Osteoblast (primary cell): Measurements from ENCODE around the gene PTBP3. TPM values are rescaled to one million over a fixed set of nuclear protein-coding genes. Genes with fewer than 3 reads are reported as not detected.

Experiments
- DNase-seq: peaks from one replicate; pipeline ENCODE4 v3.0.0; 2011; ENCODE audit warnings: low spot score, mixed read lengths; ENCODE audit not compliant: insufficient read length; ENCODE audit errors: missing footprints
- H2AFZ ChIP-seq: 2 replicates; pipeline ENCODE4 v1.6.0; 2011; ENCODE audit warnings: mild to moderate bottlenecking, low read length
- H3K27ac ChIP-seq: 2 replicates; pipeline ENCODE4 v1.5.1; 2011; ENCODE audit warnings: mild to moderate bottlenecking, low read depth, low read length, moderate library complexity
- H3K27me3 ChIP-seq: 2 replicates; pipeline ENCODE4 v1.6.0; 2012; ENCODE audit warnings: mild to moderate bottlenecking, control low read depth, inconsistent platforms, low read length, moderate library complexity; ENCODE audit not compliant: insufficient read depth
- H3K36me3 ChIP-seq: 2 replicates; pipeline ENCODE4 v1.5.1; 2011; ENCODE audit warnings: mild to moderate bottlenecking, low read length, control low read depth, moderate library complexity; ENCODE audit not compliant: insufficient read depth
- H3K4me1 ChIP-seq: 2 replicates; pipeline ENCODE4 v1.5.1; 2011; ENCODE audit warnings: mild to moderate bottlenecking, low read length, control low read depth, moderate library complexity; ENCODE audit not compliant: insufficient read depth
- H3K4me2 ChIP-seq: 2 replicates; pipeline ENCODE4 v1.6.0; 2011; ENCODE audit warnings: mild to moderate bottlenecking, low read length; ENCODE audit not compliant: insufficient read depth
- H3K4me3 ChIP-seq: fragments of 200-600 bp; sonication (generic); 3 replicates; pipeline ENCODE4 v1.5.1; 2012; ENCODE audit warnings: mild to moderate bottlenecking, low read length, inconsistent platforms; ENCODE audit not compliant: insufficient read depth
- H3K79me2 ChIP-seq: 2 replicates; pipeline ENCODE4 v1.6.0; 2012; ENCODE audit warnings: mild to moderate bottlenecking, low read length, control low read depth, inconsistent platforms; ENCODE audit not compliant: insufficient read depth
- H3K9me3 ChIP-seq: 2 replicates; pipeline ENCODE4 v1.5.1; 2011; ENCODE audit warnings: low read depth, low read length, control low read depth
- H4K20me1 ChIP-seq: 2 replicates; pipeline ENCODE4 v1.6.0; 2012; ENCODE audit warnings: mild to moderate bottlenecking, low read length, control low read depth; ENCODE audit not compliant: insufficient read depth
- CTCF ChIP-seq: IDR thresholded peaks from 2 replicates; pipeline ENCODE4 v1.5.1; 2011; ENCODE audit warnings: mild to moderate bottlenecking, low read depth, low read length, moderate library complexity; ENCODE audit errors: extremely low read depth
- total RNA-seq: library from RNA; depleted of rRNA; stranded (reverse); fragments of >200 nt; gene quantifications from 2 replicates; pipeline ENCODE4 v1.2.3, GENCODE V29; 2012

Gene PTBP3
- total RNA-seq, 1 donor: 42.0 TPM

- peak overlapping the region; percentile 80 for H2AFZ ChIP-seq
- no peaks in the 10 kb centered on the region for H3K36me3 ChIP-seq
- H3K9me3 ChIP-seq: no peaks in the 10 kb centered on the region
- H3K79me2 ChIP-seq: peaks cover 62% of the 10 kb centered on the region
- peak overlapping the region; percentile 86 for H3K4me2 ChIP-seq
- TF ChIP-seq CTCF: no peak
- H3K4me3 ChIP-seq: peak overlapping the region; percentile 92
- peaks cover 19% of the 10 kb centered on the region for H3K4me1 ChIP-seq
- no peaks in the 10 kb centered on the region for H3K27me3 ChIP-seq
- DNase-seq: no peak
- peak overlapping the region; percentile 83 for H3K27ac ChIP-seq
- H4K20me1 ChIP-seq: peaks cover 20% of the 10 kb centered on the region
These were observed 1.2 kb downstream of the PTBP3 start for GRCh38 chr9:112332214-112332613.

- Histone ChIP-seq H3K4me2 (peak overlapping the region; percentile 86), H3K36me3 (no peaks in the 10 kb centered on the region), H3K9me3 (no peaks in the 10 kb centered on the region), H3K27me3 (no peaks in the 10 kb centered on the region), H4K20me1 (peaks cover 25% of the 10 kb centered on the region), H3K4me3 (peak overlapping the region; percentile 92), H2AFZ (no peak overlapping the region), H3K79me2 (peaks cover 68% of the 10 kb centered on the region), H3K27ac (peak overlapping the region; percentile 83), H3K4me1 (peaks cover 19% of the 10 kb centered on the region)
- TF ChIP-seq CTCF: no peak
- no peak for DNase-seq
These were observed 1.8 kb downstream of the PTBP3 start for GRCh38 chr9:112331674-112331952.

DNA sequence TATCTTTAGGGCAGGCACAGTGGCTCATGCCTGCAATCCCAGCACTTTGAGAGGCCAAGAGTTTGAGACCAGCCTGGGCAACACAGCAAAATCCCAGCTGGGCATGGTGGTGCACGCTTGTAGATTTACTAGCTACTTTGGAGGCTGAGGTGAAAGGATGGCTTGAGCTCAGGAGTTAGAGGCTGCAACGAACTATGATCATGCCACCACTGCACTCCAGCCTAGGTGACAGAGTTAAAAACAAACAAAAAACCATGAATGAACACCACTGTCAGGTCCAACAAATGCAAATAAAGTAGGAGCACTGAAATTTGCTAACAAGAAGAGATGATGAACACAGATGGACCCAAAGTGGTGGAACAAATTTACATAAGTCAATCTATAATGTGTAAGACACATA is 4.9 kb downstream of the PTBP3 start:
- DNase-seq: no peak
- H3K4me3 ChIP-seq: no peak overlapping the region
- peaks cover 44% of the 10 kb centered on the region for H4K20me1 ChIP-seq
- no peaks in the 10 kb centered on the region for H3K9me3 ChIP-seq
- TF ChIP-seq CTCF: no peak
- peaks cover 98% of the 10 kb centered on the region for H3K79me2 ChIP-seq
- no peaks in the 10 kb centered on the region for H3K36me3 ChIP-seq
- H3K4me2 ChIP-seq: peak overlapping the region; percentile 12
- peak overlapping the region; percentile 25 for H3K27ac ChIP-seq
- peaks cover 19% of the 10 kb centered on the region for H3K4me1 ChIP-seq
- H3K27me3 ChIP-seq: no peaks in the 10 kb centered on the region
- H2AFZ ChIP-seq: no peak overlapping the region

- H4K20me1 ChIP-seq: peaks cover 51% of the 10 kb centered on the region
- no peak overlapping the region for H3K4me3 ChIP-seq
- H3K4me2 ChIP-seq: peak overlapping the region; percentile 12
These were observed 5.5 kb downstream of the PTBP3 start for GRCh38 chr9:112327718-112328450.

More at GRCh38 chr9:112327718-112328450, 5.5 kb downstream of the PTBP3 start:
- DNase-seq: peak; percentile 73
- Histone ChIP-seq H3K79me2 (peaks cover 100% of the 10 kb centered on the region), H3K27ac (peak overlapping the region; percentile 25), H3K4me1 (peaks cover 19% of the 10 kb centered on the region), H3K36me3 (no peaks in the 10 kb centered on the region), H2AFZ (no peak overlapping the region), H3K9me3 (no peaks in the 10 kb centered on the region), H3K27me3 (no peaks in the 10 kb centered on the region)
- TF ChIP-seq CTCF: no peak
